K562 (cell line): ENCODE data around the gene CCDC3. TPM values are rescaled to one million over a fixed set of nuclear protein-coding genes. Genes with fewer than 3 reads are reported as not detected.
"Not testable (repeated sequence)": the region's sequence is repeated elsewhere in the genome, so short reads cannot be mapped to it uniquely, and the experiment has no call there.

Experiments
- ATAC-seq: fragments of 200-7000 bp; cut with Tn5 transposase; 3 replicates; pipeline ENCODE4 v1.9.1; 2020; ENCODE audit warnings: moderate library complexity
- BruUV-seq: library from RNA; stranded (reverse); fragments of 400-500 nt; replicated peaks from 2 replicates; lab custom pipeline; 2021; lab: Mats Ljungman, UMichigan
- CTCF ChIA-PET: fragments of 300-600 bp; formaldehyde crosslinking; extraction: SDS; loops from one replicate; lab custom pipeline; 2021; ENCODE audit warnings: low intra/inter-chr PET ratio; lab: Yijun Ruan, JAX
- POLR2A ChIA-PET: fragments of 300-600, 350-650 bp; sonication (Branson Sonifier 250); formaldehyde crosslinking; extraction: SDS; loops from one replicate; lab custom pipeline; 2021; ENCODE audit warnings: antibody characterized with exemption, inconsistent platforms; lab: Yijun Ruan, JAX
- DNase-seq, 4 experiments: peaks; one replicate each; pipeline versions ENCODE4 v3.0.0 to v3.0.0-alpha.2; 2011 to 2018; ENCODE audit warnings: low spot score in 3 of 4, mixed read lengths in 3 of 4; ENCODE audit errors: extremely low read depth in 1 of 4
- FAIRE-seq: peaks from 2 replicates; lab custom pipeline; 2011; peaks lifted over from hg19 to GRCh38; lab: Jason Lieb, UNC
- H2AFZ ChIP-seq: 2 replicates; pipeline ENCODE4 v1.6.0; 2011; ENCODE audit warnings: low read depth, low read length, control low read depth, inconsistent platforms
- H3K27ac ChIP-seq: fragments of 200-600 bp; 3 replicates; pipeline ENCODE4 v1.8.0; 2011; ENCODE audit warnings: low read depth, mild to moderate bottlenecking, control low read depth, inconsistent platforms, low read length, moderate library complexity, mixed read lengths; ENCODE audit errors: extremely low read depth
- H3K27me3 ChIP-seq, 2 experiments: fragments of 300-600 bp in 1 of 2; 2 replicates in 1 of 2; 3 replicates in 1 of 2; pipeline versions ENCODE4 v1.6.0 to v1.8.0; 2011; ENCODE audit warnings: inconsistent platforms in 2 of 2, low read length in 2 of 2, mild to moderate bottlenecking in 1 of 2, mixed read lengths in 1 of 2, moderate library complexity in 1 of 2; ENCODE audit not compliant: control insufficient read depth in 2 of 2, insufficient read depth in 2 of 2
- H3K36me3 ChIP-seq: fragments of 300-600 bp; 3 replicates; pipeline ENCODE4 v1.8.0; 2011; ENCODE audit warnings: mild to moderate bottlenecking, low read length, inconsistent platforms; ENCODE audit not compliant: control insufficient read depth, insufficient read depth
- H3K4me1 ChIP-seq, 2 experiments: fragments of 200-600 bp in 1 of 2; replicated peaks in 1 of 2; 2 replicates in 1 of 2; 3 replicates in 1 of 2; pipeline versions ENCODE4 v1.5.1 to v1.8.0; 2011; ENCODE audit warnings: inconsistent platforms in 2 of 2, low read length in 2 of 2, mild to moderate bottlenecking in 1 of 2, mixed read lengths in 1 of 2, moderate library complexity in 1 of 2; ENCODE audit not compliant: control insufficient read depth in 2 of 2, insufficient read depth in 2 of 2
- H3K4me2 ChIP-seq: 2 replicates; pipeline ENCODE4 v1.6.1; 2011; ENCODE audit warnings: low read length, control low read depth, inconsistent platforms, mixed read lengths; ENCODE audit not compliant: insufficient read depth
- H3K4me3 ChIP-seq: fragments of 200-600 bp; sonication (generic), shearing (Covaris generic); 2 replicates; pipeline ENCODE4 v1.5.1; 2016; ENCODE audit warnings: control low read depth, inconsistent platforms
- H3K79me2 ChIP-seq: fragments of 200-600 bp; 3 replicates; pipeline ENCODE4 v1.8.0; 2011; ENCODE audit warnings: low read length, inconsistent platforms; ENCODE audit not compliant: control insufficient read depth, insufficient read depth
- H3K9ac ChIP-seq, 2 experiments: 2 replicates each; pipeline versions ENCODE4 v1.6.0 to v1.6.1; 2011; ENCODE audit warnings: low read depth in 2 of 2, low read length in 2 of 2, control low read depth in 1 of 2, inconsistent platforms in 1 of 2, mild to moderate bottlenecking in 1 of 2, mixed read lengths in 1 of 2; ENCODE audit not compliant: insufficient read depth in 1 of 2
- H3K9me1 ChIP-seq: one replicate; pipeline ENCODE4 v1.6.0; 2011; ENCODE audit warnings: inconsistent platforms, mild to moderate bottlenecking, low read length, moderate library complexity; ENCODE audit not compliant: control insufficient read depth, insufficient read depth
- H3K9me3 ChIP-seq: replicated peaks from 2 replicates; pipeline ENCODE4 v1.5.1; 2011; ENCODE audit warnings: low read depth, low read length, inconsistent platforms; ENCODE audit not compliant: control insufficient read depth, insufficient read depth
- H4K20me1 ChIP-seq: replicated peaks from 2 replicates; pipeline ENCODE4 v1.6.1; 2011; ENCODE audit warnings: low read length, inconsistent platforms, mixed read lengths; ENCODE audit not compliant: control insufficient read depth, insufficient read depth
- ATF6 ChIP-seq: sonication (generic); formaldehyde crosslinking; IDR thresholded peaks from 2 replicates; pipeline ENCODE4 v1.4.0; 2020; ENCODE audit warnings: mild to moderate bottlenecking, missing genetic modification reagents
- CXXC5 ChIP-seq: fragments of 250-450 bp; sonication (Bioruptor Pico); IDR thresholded peaks from 2 replicates; pipeline ENCODE4 v1.8.0; 2022; ENCODE audit warnings: inconsistent platforms, mild to moderate bottlenecking, moderate library complexity
- FOXA3 ChIP-seq, 2 experiments: fragments of 450-650 bp in 1 of 2; sonication (generic) in 1 of 2; formaldehyde crosslinking; IDR thresholded peaks in 1 of 2; conservative IDR thresholded peaks in 1 of 2; 2 replicates each; pipeline versions ENCODE4 v1.4.0 to v1.8.0; 2020 to 2022; ENCODE audit warnings: mild to moderate bottlenecking in 2 of 2, missing genetic modification reagents in 1 of 2
- HDGF ChIP-seq: fragments of 450-650 bp; IDR thresholded peaks from 2 replicates; pipeline ENCODE4 v1.6.1; 2016
- HNRNPLL ChIP-seq: fragments of 200-400 bp; formaldehyde crosslinking; IDR thresholded peaks from 2 replicates; pipeline ENCODE4 v1.6.1; 2017; ENCODE audit warnings: low read length, low read depth, mild to moderate bottlenecking; ENCODE audit not compliant: poor library complexity, severe bottlenecking
- KAT2B ChIP-seq: IDR thresholded peaks from one replicate; pipeline ENCODE4 v1.6.1; 2012; ENCODE audit warnings: low read depth, mild to moderate bottlenecking, control low read depth, inconsistent platforms, low read length, moderate library complexity
- RBBP5 ChIP-seq: fragments of 200-600 bp; sonication (generic); IDR thresholded peaks from 2 replicates; pipeline ENCODE4 v1.6.1; 2012; ENCODE audit warnings: borderline replicate concordance, mild to moderate bottlenecking, low read length, control low read depth, inconsistent platforms; ENCODE audit not compliant: insufficient read depth, poor library complexity, severe bottlenecking
- SP1 ChIP-seq: sonication (generic); formaldehyde crosslinking; IDR thresholded peaks from 2 replicates; pipeline ENCODE4 v1.8.1; 2022; ENCODE audit warnings: mild to moderate bottlenecking, missing genetic modification reagents
- SRF ChIP-seq, 2 experiments: fragments of 250-450, 450-650 bp in 1 of 2; sonication (Bioruptor Pico) in 1 of 2; sonication (generic) in 1 of 2; formaldehyde crosslinking; IDR thresholded peaks; 2 replicates each; pipeline versions ENCODE4 v1.5.0 to v1.5.1; 2020 to 2022; ENCODE audit warnings: mild to moderate bottlenecking in 1 of 2, missing genetic modification reagents in 1 of 2
- TEAD4 ChIP-seq, 2 experiments: sonication (generic) in 1 of 2; formaldehyde crosslinking in 1 of 2; IDR thresholded peaks; 2 replicates each; pipeline versions ENCODE4 v1.6.1 to v1.8.0; 2012 to 2022; ENCODE audit warnings: borderline replicate concordance in 1 of 2, inconsistent platforms in 1 of 2, low read length in 1 of 2, mild to moderate bottlenecking in 1 of 2, missing genetic modification reagents in 1 of 2
- XRCC3 ChIP-seq: fragments of 450-650 bp; IDR thresholded peaks from 2 replicates; pipeline ENCODE4 v1.6.1; 2017; ENCODE audit warnings: mild to moderate bottlenecking, moderate library complexity
- WGBS: fragments of 100-300 bp; shearing (Covaris generic); methylation state at CpG from one replicate; pipeline ENCODE4 v1.1.6; 2016; ENCODE audit warnings: low coverage, mixed read lengths; ENCODE audit not compliant: insufficient coverage; ENCODE audit errors: missing lambda C conversion rate; 5-methylcytosine and 5-hydroxymethylcytosine counted together
- in situ Hi-C: fragments of 300-500 bp; cut with MboI; formaldehyde crosslinking; loops from 4 replicates; pipeline ENCODE4 v1.15.0; 2018; ENCODE audit warnings: inconsistent platforms, mixed read lengths
- intact Hi-C: fragments of 100-400 bp; cut with micrococcal nuclease; formaldehyde crosslinking; loops from 2 replicates; pipeline ENCODE4 v1.14.2; 2022
- polyA plus RNA-seq, 8 experiments: library from polyadenylated mRNA; depleted of rRNA in 4 of 8; stranded (reverse) in 5 of 8; unstranded in 3 of 8; fragments of >200 nt; fragmentation: Nextera tagmentation in 2 of 8; fragmentation: Illumina TruSeq in 1 of 8; extraction: Ambion mirVana in 2 of 8; extraction: Trizol in 1 of 8; gene quantifications; 2 replicates each; pipeline versions ENCODE4 v1.2.1 to v1.2.3, GENCODE V29; 2011 to 2014; ENCODE audit warnings: inconsistent platforms in 1 of 8, missing spikeins in 1 of 8
- total RNA-seq, 7 experiments: library from RNA; depleted of rRNA in 6 of 7; stranded (reverse); fragments of >200 nt in 6 of 7; fragmentation: Illumina TruSeq in 2 of 7; extraction: Trizol in 2 of 7; gene quantifications; 2 replicates each; pipeline versions ENCODE4 v1.2.1 to v1.2.3, GENCODE V29; 2011 to 2021; ENCODE audit warnings: low replicate concordance in 1 of 7

Gene CCDC3
- total and polyA plus RNA-seq, 9 of the 15 experiments (the other 6 are each of a cell fraction or from before 2014, with no cell fraction given), result not detected

- in situ Hi-C loops, result no loop called here
- DNase-seq, result no peak
- Histone ChIP-seq H3K4me1 (no peaks in the 10 kb centered on the region), H4K20me1 (no peaks in the 10 kb centered on the region), H3K9me1 (no peaks in the 10 kb centered on the region), H3K27ac (no peak overlapping the region)
- intact Hi-C loops, result no loop called here
- 0% methylated on average over 5 of the region's 5 CpGs for WGBS
- TF ChIP-seq ATF6 (no peak), XRCC3 (no peak), SRF (CRISPR knock-in tag; IDR thresholded peaks at IDR 0.05) (no peak), CXXC5 (CRISPR knock-in tag) (no peak), RBBP5 (no peak), KAT2B (no peak), HNRNPLL (no peak), TEAD4 (IDR thresholded peaks at IDR 0.05; ENCODE audit: low read length) (no peak), TEAD4 (CRISPR knock-in tag; IDR thresholded peaks at IDR 0.05; ENCODE audit: borderline replicate concordance) (no peak), HDGF (no peak), SP1 (CRISPR knock-in tag) (no peak), FOXA3 (CRISPR knock-in tag; conservative IDR thresholded peaks at IDR 0.05 in 1 of 2, IDR thresholded peaks at IDR 0.05 in 1 of 2) (no peak)
- TF ChIP-seq, all 486 proteins: peak for 0
- peaks cover 2 to 12% of the 10 kb centered on the region in 2 experiments; a peak in 2 of 5 replicates for H3K27me3 ChIP-seq
- no peaks in the 10 kb centered on the region for H3K9me3 ChIP-seq
- no peaks in the 10 kb centered on the region for H3K79me2 ChIP-seq
- no TSS peak for BruUV-seq
- POLR2A ChIA-PET, result no interaction called here
- CTCF ChIA-PET, result no interaction called here
- no peak overlapping the region for H3K9ac ChIP-seq
- H2AFZ ChIP-seq, result no peak overlapping the region
- no peaks in the 10 kb centered on the region for H3K36me3 ChIP-seq
- no peak for FAIRE-seq
- ATAC-seq, result no peak
- H3K4me2 ChIP-seq, result no peak overlapping the region
- no peak overlapping the region for H3K4me3 ChIP-seq
These were observed 133.3 kb downstream of the CCDC3 start for GRCh38 chr10:12868229-12868628.

- ATAC-seq, H3K36me3 ChIP-seq, H3K9me3 ChIP-seq, H3K4me3 ChIP-seq, H3K27ac ChIP-seq, H3K9ac ChIP-seq, H3K4me2 ChIP-seq, H3K4me1 ChIP-seq, DNase-seq, POLR2A ChIA-PET, intact Hi-C loops, FAIRE-seq, BruUV-seq, H3K27me3 ChIP-seq, H2AFZ ChIP-seq, H3K79me2 ChIP-seq, in situ Hi-C loops, CTCF ChIA-PET, H3K9me1 ChIP-seq, H4K20me1 ChIP-seq: not testable (repeated sequence)
- 1% methylated on average over 6 of the region's 6 CpGs for WGBS
These were observed 136.0 kb downstream of the CCDC3 start for GRCh38 chr10:12865515-12865914.
